Right kidney (tissue), 1 donor: ENCODE data around the gene ALKBH5.

Experiments used
- DNase-seq: peaks from one replicate; pipeline ENCODE4 v3.0.0-alpha.2; 2016

ALKBH5 gene

DNA sequence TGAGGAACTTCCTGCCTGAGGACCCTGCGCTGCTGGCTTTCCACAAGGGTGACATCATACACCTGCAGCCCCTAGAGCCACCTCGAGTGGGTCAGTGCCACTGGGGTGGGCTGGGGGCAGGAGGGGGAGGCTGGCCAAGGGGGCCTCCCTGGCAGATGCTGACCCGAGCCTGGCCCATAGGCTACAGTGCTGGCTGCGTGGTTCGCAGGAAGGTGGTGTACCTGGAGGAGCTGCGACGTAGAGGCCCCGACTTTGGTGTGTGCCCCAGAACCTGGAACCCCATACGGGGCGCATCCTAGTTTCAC is 26.7 kb upstream of the ALKBH5 start:
- DNase-seq, result no peak

DNA sequence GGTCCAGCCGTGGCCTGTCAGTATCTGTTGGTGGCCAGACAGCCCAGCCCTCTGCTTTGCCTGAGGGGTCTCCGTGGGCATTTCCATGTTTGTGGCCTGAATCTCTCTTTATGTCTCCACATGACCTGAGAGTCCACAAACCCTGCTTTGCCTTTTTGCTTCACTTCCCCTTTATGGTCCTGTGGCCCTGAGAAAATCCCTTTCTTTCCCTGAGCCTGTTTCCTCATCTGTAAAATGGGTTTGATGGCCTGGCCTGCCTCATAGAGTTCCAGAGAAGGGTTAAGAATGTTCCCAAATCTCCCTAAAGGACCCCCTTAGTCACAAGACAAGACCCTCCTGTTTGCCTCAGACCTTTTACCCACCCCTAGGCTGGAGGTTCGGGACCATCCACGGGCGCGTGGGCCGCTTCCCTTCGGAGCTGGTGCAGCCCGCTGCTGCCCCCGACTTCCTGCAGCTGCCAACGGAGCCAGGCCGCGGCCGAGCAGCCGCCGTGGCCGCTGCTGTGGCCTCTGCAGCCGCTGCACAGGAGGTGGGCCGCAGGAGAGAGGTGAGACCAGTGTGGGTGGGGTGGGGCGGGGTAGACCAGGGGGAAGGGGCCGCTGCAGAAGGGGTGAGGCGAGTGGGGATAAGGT is 26.2 kb upstream of the ALKBH5 start:
- no peak for DNase-seq

DNA sequence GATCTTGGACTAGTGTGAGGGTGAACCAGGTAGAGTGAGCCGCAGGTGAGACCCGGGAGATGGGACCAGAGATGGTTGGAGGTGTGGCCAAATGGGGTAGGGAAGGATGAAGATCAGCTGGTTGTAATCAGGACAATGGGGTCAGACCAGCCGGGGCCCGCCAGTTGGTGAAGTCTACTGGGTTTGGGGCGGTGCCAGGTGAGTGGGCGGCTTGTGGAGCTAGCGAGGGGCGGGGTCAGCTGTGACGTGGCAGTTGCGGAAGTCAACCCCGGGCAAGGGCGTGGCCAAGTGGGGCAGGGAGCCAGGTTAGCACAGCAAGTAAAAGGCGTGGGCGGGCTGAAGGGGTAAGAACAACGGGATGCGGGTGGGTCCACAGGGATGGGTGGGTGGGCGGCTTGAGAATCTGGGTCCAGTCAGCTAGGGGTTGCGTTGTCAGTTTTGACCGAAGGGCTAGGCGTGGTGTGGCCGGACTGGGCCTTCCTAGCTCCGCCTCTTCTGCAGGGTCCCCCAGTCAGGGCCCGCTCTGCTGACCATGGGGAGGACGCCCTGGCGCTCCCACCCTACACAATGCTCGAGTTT is 25.5 kb upstream of the ALKBH5 start:
- DNase-seq, result peak; percentile 70

DNA sequence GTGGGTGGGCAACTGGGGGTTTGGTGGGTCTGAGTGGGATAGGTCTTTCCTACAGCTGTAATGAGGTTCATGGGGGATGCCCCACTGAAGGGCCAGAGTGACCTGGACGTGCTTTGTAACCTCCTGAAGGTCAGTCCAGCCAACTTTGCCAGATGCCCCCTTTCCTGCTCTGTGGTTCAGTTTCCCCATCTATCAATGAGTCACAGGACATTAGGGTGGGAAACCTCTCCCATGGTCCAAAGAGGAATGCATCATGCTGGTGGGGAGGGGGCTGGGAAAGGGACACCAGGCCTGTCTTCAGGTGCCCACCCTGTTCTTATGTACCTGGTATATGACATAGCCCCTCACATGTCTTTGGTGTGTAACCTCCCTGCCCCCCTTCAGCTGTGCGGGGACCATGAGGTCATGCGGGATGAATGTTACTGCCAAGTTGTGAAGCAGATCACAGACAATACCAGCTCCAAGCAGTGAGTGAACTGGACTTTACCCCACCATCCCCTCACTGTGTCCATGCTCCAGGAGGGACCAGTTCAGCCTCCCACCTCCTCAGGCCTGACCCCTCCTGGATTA is 24.0 kb upstream of the ALKBH5 start:
- no peak for DNase-seq

DNA sequence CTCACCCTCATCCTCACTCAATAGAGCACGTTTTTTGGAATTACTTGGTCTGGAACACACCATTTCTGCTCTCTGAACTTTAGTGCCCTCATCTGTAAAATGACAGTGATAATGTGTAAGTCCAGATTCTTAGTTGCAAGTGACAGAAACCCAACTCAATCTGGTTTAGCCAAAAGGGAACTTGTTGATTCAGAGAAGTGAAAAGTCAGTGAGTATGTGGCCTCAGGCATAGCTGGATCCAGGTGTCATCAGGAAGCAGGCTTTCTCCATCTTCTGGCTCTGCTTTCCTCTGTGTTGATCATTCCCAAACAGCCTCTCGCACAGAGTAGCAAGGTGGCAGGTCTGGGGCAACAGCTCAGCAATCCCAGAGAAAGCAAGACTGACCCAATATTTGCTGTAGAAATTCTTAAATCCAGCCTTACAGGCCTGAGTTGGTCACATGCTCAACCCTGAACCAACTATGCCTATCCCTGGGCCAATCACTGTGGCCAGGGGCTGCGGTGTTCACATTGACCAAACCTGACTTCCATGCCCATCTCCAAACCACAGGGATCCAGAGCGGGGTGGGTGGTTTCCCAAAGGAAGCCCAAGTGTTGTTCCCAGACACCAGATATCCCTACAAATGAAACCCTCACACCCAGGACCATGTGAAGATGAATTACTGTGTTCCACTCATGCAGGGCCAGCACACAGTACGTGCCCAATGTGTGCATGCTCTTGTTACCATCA is 23.3 kb upstream of the ALKBH5 start:
- DNase-seq, result no peak

DNA sequence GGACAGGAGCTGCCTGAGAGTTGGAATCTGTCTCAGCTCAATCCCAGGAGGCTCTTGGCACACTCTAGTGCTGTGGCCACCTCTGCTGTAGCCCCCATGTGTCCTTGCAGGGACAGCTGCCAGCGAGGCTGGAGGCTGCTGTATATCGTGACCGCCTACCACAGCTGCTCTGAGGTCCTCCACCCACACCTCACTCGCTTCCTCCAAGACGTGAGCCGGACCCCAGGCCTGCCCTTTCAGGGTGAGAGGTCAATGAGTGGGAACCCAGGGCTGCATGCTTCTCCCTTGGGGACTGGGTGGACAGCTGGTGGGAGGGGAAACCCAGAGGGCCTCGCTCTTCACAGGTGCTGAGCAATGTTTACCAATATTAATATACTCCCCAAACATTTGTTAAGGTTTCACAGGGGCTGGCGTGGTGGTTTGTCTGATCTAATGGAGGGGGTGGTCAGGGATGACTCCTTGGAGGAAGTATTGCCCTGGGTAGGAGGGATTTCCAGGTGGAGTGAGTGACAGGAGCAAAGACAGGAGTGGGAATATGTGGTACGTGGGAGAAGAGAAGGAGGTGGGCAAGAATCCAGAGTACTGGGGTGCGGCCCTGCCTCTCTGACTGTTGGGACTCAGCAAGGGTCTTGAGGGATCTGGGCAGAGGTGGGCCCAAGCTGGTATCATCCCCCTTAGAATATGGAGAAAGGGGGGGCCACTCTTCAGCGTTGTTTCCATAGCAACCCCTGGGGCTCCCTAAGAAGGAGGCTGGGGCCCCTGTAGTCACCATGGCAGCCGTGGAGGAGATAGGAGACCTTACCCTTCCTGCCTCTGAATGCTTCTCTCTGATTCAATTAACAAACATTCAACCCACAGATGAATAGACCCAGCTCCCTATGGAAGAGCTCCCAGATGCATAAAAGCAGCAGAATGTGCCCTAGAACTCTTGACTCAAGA is 22.2 kb upstream of the ALKBH5 start:
- DNase-seq, result no peak

DNA sequence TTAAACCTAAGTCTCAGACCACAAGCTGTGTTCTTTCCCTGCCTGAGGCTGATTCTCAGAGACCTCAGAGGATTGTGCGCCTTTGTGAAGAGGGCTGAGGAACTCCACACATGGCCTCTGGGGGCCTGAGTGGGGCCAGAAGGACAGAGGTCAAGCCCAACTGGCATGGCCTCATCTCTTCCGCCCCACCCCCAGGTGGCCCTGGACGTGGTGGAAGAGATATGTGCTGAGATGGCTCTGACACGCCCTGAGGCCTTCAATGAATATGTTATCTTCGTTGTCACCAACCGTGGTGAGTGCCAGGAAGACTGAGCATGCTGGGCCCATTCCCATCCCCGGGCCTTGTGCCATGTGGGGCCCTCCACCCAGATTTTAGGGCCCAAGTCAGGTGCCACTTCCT is 20.1 kb upstream of the ALKBH5 start:
- DNase-seq, result no peak

DNA sequence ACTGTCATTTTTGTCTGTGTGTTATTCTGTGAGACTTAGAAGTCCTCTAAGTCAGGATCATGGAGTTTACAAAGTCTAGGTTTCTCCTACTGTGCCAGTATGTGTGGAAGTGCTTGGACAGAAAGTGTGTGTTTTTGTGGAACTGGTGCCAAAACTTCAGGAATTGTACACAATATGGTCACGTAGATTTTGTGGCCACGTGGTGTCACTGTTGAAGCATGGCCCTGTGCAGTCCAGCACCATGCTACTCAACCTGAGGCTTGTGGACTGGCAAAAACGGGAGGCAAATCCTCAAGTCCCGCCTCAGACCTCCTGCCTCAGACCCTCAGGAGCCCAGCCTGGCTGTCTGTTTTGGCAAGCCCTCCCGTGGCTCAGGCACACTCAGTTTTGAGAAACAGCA is 16.7 kb upstream of the ALKBH5 start:
- no peak for DNase-seq

DNA sequence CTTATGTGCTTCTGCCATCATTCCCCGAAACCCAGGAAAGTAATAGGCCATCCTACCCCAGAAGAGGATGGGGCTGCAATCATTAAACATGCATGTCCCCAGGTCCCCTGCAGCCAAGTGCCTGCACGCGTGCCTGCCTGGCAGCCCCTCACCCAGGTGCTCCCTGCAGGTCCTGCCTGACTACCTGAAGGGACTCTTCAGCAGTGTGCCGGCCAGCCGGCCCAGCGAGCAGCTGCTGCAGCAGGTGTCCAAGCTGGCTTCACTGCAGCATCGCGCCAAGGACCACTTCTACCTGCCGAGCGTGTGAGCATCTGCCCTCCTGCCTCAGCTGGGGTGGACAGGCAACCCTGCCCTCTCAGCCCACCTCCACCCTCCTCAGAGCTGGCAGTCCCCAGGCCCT is 16.2 kb upstream of the ALKBH5 start:
- DNase-seq, result no peak

DNA sequence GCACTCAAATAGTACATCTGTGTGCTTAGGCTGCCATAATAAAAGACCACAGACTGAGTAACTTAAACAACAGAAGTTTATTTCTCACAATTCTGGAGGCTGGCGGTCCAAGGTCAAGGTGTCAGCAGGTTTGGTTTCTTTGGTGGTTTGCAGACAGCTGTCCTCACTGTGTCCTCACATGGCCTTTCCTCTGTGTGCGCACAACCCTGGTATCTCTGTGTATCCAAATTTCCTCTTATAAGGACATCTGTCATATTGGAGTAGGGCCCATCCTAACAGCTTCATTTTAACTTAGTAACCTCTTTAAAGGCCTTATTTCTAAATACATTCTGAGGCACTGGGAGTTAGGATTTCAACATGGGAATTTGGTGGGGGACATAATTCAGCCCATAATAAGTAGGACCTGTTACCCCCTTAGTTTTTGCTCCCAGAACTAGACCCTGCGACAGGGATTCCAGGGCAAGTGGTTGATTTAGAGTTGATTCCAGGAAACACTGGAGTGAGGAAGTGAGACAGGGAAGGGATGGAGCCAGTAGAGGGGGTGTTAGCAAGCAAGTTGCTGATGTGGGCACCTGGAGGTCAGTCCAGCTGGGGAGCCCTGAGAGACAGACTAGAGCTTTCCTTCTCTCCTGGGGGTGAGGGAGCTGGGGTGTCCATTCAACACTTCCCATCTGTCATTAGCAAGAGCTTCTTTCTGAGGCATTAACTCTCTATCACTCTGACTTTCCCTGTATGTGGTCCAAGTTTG is 10.9 kb upstream of the ALKBH5 start:
- DNase-seq, result no peak

DNA sequence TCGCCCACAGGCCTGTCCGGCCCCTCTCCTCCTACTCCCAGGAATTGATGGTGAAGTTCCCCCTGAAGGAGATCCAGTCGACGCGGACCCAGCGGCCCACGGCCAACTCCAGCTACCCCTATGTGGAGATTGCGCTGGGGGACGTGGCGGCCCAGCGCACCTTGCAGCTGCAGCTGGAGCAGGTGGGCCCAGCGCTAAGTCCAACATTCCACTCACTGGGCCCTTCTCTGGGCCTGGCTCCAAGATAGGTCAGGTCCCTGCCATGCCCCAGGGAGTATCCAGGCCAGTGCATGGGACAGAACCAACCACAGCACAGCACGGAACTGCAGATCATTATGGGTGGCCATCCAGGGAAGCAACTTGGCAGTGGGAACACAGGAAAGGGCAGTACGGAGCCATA is 9.9 kb upstream of the ALKBH5 start:
- no peak for DNase-seq

DNA sequence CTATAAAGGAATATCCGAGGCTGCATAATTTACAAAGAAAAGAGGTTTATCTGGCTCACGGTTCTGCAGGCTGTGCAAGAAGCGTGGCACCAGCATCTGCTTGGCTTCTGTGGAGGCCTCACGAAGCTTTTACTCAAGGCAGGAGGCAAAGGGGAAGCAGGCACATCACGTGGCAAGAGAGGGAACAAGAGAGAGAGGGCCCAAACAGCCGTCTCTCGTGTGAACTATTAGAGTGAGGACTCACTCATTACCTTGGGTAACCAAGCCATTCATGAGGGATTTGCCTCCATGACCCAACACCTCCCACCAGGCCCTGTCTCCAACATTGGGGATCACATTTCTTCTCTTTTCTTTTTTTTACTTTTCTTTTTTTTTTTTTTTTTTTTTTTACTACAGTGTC is 7.5 kb upstream of the ALKBH5 start:
- no peak for DNase-seq

DNA sequence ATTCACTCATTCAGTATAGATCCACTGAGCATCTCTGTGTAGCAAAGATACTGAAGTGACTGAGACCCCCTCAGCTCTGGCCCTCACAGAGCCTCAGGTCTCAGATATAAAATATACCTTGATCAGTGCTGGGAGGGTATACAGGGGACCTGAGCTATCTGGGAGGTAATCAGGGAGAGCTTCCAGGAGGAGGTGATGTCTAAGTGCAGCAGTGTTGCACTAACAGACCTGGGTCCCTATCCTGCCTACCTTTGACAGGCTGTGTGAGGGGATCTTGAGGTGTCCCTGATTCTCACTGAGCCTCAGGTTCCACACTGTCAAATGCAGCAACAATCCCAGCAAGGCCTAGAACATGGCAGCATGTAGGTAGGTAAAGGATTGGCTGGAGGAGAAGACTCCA is 6.5 kb upstream of the ALKBH5 start:
- no peak for DNase-seq

DNA sequence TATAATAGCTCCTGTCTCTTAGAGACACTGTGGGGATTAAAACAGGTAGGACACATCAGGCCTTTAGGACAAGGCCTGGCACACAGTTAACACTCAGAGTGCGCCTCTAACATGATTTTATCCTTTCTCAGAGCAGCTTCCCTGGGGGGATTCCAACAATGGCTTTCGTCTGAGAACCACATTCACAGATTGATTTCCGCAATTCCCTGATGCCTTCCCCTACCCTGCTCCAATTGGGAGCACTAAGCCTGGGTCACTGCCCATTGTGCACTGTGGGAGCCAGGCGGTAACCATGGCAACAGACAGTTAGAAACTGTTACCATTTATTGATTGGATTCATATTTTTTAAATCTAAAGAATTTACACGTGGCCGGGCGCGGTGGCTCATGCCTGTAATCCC is 5.9 kb upstream of the ALKBH5 start:
- DNase-seq, result no peak

DNA sequence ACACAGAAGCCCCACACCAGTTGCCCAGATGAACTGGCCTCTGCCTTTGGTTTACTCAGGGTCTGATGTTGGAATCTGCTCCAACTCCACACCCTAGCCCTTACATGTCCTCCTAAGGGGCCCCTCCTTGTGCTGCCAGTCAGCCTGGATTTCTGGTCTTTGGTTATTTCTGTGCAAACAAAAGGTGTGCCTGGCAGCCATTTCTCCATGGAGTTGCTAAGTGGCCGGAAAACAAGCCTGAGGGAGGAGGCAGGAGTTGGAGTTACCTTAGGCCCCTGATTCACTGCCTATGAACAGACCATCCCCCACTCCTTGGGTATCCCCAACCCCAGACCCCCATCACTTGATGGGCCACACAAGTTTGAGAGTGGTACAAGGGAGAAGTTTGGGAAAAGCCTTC is 4.4 kb upstream of the ALKBH5 start:
- no peak for DNase-seq

DNA sequence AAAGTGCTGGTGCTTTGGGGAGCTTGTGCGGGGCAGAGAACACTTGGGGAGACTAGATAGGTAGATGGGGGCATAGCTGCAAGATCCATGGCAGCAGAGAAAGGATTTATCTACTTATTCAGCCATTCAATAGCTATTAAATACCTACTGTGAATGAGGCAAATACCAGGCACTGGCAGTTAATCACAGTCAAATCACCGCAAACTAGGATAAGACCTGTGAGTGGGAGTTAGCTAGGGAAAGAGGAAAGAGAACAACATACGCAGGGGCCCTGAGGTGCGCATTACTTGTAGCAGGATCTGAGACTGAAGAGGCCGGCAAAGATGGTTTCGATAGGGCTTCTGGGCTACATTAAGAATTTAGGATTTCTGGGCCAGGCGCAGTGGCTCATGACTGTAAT is 3.8 kb upstream of the ALKBH5 start:
- no peak for DNase-seq

DNA sequence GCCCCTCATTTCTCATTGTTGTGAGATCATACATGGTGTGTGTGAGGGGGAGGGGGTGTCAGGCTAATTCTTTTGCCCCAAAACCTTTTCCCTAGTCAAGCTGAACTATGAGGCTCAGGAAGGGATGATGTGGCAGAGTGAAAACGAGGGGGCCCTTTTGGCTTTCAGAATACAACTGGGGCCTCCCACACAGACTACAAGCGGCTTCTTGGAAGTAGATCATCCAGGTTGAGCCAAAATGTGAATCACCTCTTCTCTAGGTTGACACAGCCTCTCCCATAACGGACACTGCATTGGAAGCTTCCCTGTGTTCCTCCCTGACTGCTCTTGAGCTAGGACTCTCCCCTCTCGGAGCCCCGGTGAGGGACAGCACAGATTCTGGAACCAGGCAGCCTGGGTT is 2.3 kb upstream of the ALKBH5 start:
- no peak for DNase-seq

DNA sequence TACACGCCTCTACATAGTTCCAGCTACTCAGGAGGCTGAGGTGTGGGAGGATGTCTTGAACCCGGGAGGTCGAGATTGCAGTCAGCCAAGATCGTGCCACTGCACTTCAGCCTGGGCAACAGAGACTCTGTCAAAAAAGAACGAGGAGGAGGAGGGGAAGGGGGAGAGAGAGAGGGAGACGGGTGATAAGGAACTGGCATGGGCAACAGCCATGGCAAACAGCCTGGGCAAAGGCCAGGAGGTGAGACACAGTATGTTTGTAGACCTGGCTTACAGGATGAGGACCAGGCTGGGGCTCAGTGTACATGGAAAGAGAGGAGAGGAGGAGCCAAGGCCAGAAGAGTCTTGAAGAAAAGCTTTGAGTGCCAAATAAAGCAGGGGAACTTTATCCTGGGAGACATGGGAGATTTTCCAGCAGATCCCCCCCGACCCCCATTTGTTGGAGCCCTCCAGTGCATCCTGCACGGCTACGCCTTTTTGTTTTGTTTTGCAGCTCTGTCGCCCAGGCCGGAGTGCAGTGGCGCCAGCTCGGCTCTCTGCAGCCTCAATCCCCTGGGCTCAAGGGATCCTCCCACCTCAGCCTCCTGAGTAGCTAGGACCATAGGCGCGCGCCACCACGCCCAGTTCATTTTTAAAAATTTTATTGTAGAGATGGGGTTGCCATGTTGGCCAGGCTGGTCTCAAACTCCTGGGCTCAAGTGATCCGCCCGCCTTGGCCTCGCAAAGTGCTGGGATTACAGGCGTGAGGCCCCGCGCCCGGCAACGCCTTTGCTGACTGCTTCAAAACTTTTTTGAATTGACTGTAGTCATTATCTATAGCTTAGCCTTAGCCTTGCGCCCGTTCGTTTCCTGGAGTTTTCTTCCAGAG is 1.3 kb upstream of the ALKBH5 start:
- no peak for DNase-seq

DNA sequence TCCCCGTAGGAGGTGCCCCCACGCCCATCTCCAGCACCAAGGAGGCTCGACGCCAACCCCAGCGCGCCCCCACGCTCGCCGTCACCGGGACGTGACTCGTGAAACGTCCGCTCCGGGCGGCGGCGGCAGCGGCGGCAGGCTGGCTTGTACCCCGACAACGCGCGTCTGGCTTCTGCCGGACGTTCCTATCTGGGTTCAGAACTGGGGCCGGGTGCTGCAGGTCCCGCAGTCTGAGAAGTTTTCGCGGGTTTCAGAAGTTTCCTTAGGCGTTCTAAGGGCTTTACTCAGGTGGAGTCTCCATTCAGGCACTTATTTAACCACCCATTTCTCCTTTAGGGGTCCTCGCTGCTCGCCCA is 672 bp upstream of the ALKBH5 start:
- peak; percentile 98 for DNase-seq

DNA sequence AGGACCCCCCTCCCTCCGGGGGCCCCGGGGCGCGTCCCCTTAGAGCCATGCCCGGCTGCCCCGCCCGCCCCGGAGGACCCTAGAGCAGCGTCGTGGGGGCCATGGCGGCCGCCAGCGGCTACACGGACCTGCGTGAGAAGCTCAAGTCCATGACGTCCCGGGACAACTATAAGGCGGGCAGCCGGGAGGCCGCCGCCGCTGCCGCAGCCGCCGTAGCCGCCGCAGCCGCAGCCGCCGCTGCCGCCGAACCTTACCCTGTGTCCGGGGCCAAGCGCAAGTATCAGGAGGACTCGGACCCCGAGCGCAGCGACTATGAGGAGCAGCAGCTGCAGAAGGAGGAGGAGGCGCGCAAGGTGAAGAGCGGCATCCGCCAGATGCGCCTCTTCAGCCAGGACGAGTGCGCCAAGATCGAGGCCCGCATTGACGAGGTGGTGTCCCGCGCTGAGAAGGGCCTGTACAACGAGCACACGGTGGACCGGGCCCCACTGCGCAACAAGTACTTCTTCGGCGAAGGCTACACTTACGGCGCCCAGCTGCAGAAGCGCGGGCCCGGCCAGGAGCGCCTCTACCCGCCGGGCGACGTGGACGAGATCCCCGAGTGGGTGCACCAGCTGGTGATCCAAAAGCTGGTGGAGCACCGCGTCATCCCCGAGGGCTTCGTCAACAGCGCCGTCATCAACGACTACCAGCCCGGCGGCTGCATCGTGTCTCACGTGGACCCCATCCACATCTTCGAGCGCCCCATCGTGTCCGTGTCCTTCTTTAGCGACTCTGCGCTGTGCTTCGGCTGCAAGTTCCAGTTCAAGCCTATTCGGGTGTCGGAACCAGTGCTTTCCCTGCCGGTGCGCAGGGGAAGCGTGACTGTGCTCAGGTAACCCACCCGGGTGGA is 759 bp downstream of the ALKBH5 start:
- peak; percentile 73 for DNase-seq
